ENCODE data around the gene PSMA7. TPM values are rescaled to one million over a fixed set of nuclear protein-coding genes. Genes with fewer than 3 reads are reported as not detected.

PSMA7 gene
- total RNA-seq, 1 donor from 2014 or later, result 233 TPM

DNA sequence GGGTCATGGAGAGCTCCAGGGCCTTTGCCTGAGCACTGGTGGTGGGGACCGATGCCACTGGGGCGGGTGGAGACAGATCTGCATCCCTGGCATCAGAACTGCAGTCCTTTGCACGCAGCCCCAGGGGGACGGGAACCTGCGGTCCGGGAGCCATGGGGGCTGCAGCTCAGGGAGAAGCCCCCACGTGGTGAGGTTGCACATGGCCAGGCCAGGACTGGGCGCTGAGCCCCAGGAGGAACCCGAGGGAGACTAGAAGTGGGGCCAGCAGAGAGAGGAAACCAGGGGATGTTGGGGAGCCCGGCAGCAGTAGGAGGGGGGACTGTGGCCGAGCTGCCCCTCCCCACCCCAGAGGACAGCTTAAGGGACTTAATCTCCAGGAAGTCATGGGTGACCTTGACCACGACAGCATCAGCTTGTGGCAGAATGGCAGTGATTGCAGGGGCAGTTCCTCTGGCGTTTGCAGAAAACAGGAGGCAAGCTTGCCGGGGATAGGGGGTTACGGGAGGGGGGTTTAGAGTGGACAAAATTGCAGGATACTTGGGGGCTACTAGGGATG, 38.9 kb downstream of the PSMA7 start:
- TF ChIP-seq, protein P1, sequence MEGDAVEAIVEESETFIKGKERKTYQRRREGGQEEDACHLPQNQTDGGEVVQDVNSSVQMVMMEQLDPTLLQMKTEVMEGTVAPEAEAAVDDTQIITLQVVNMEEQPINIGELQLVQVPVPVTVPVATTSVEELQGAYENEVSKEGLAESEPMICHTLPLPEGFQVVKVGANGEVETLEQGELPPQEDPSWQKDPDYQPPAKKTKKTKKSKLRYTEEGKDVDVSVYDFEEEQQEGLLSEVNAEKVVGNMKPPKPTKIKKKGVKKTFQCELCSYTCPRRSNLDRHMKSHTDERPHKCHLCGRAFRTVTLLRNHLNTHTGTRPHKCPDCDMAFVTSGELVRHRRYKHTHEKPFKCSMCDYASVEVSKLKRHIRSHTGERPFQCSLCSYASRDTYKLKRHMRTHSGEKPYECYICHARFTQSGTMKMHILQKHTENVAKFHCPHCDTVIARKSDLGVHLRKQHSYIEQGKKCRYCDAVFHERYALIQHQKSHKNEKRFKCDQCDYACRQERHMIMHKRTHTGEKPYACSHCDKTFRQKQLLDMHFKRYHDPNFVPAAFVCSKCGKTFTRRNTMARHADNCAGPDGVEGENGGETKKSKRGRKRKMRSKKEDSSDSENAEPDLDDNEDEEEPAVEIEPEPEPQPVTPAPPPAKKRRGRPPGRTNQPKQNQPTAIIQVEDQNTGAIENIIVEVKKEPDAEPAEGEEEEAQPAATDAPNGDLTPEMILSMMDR (IDR thresholded peaks at IDR 0.05; ENCODE audit: borderline replicate concordance), result no peak
- Histone ChIP-seq H3K36me3 (no peaks in the 10 kb centered on the region), H3K9me3 (replicated peaks) (peaks cover 61% of the 10 kb centered on the region), H3K27me3 (ENCODE audit: low read depth) (peaks cover 29% of the 10 kb centered on the region), H3K4me1 (no peaks in the 10 kb centered on the region), H3K4me3 (no peak overlapping the region), H3K27ac (replicated peaks) (no peak overlapping the region)
- DNase-seq, result no peak
- intact Hi-C loops (cut with micrococcal nuclease), result no loop called here

GRCh38 chr20:62103508-62104233, 39.5 kb downstream of the PSMA7 start:
- no peak overlapping the region for H3K4me3 ChIP-seq
- H3K36me3 ChIP-seq, result no peaks in the 10 kb centered on the region
- H3K4me1 ChIP-seq, result no peaks in the 10 kb centered on the region
- DNase-seq, result no peak
- intact Hi-C loops (cut with micrococcal nuclease), result no loop called here
- H3K27ac ChIP-seq (replicated peaks), result no peak overlapping the region
- peaks cover 55% of the 10 kb centered on the region for H3K9me3 ChIP-seq (replicated peaks)
- TF ChIP-seq, protein P1 (IDR thresholded peaks at IDR 0.05; ENCODE audit: borderline replicate concordance), result no peak
- H3K27me3 ChIP-seq (ENCODE audit: low read depth), result peaks cover 29% of the 10 kb centered on the region

DNA sequence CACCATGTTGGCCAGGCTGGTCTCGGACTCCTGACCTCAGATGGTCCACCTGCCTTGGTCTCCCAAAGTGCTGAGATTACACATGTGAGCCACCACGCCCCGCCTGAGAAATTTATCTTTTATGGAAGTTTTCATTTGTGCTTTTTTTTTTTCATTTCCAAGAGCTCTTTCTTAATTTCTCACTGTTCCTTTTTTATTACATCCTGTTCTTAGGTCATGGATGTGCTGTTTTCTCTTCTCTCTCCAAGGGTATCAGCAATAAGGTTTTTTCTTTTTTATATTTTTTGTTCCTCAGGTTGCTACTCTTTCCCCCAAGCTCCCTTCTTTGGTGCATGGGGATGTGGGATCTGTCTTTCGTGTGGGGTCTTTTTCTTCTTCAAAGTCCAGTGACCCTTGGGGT, 42.1 kb downstream of the PSMA7 start:
- TF ChIP-seq, protein P1 (IDR thresholded peaks at IDR 0.05; ENCODE audit: borderline replicate concordance), result no peak
- intact Hi-C loops (cut with micrococcal nuclease), result no loop called here
- peaks cover 35% of the 10 kb centered on the region for H3K27me3 ChIP-seq (ENCODE audit: low read depth)

GRCh38 chr20:62097881-62098407, 45.2 kb downstream of the PSMA7 start:
- TF ChIP-seq, protein P1 (IDR thresholded peaks at IDR 0.05; ENCODE audit: borderline replicate concordance), result no peak
- no peaks in the 10 kb centered on the region for H3K36me3 ChIP-seq
- H3K4me3 ChIP-seq, result no peak overlapping the region
- peaks cover 26% of the 10 kb centered on the region for H3K9me3 ChIP-seq (replicated peaks)
- H3K4me1 ChIP-seq, result no peaks in the 10 kb centered on the region
- intact Hi-C loops (cut with micrococcal nuclease), result no loop called here
- H3K27me3 ChIP-seq (ENCODE audit: low read depth), result peaks cover 16% of the 10 kb centered on the region
- H3K27ac ChIP-seq (replicated peaks), result no peak overlapping the region
- no peak for DNase-seq

More for the DNA sequence above, 42.1 kb downstream of the PSMA7 start:
- H3K9me3 ChIP-seq (replicated peaks), result peaks cover 29% of the 10 kb centered on the region
- no peaks in the 10 kb centered on the region for H3K36me3 ChIP-seq
- no peak overlapping the region for H3K4me3 ChIP-seq
- DNase-seq, result no peak
- no peaks in the 10 kb centered on the region for H3K4me1 ChIP-seq
- no peak overlapping the region for H3K27ac ChIP-seq (replicated peaks)

DNA sequence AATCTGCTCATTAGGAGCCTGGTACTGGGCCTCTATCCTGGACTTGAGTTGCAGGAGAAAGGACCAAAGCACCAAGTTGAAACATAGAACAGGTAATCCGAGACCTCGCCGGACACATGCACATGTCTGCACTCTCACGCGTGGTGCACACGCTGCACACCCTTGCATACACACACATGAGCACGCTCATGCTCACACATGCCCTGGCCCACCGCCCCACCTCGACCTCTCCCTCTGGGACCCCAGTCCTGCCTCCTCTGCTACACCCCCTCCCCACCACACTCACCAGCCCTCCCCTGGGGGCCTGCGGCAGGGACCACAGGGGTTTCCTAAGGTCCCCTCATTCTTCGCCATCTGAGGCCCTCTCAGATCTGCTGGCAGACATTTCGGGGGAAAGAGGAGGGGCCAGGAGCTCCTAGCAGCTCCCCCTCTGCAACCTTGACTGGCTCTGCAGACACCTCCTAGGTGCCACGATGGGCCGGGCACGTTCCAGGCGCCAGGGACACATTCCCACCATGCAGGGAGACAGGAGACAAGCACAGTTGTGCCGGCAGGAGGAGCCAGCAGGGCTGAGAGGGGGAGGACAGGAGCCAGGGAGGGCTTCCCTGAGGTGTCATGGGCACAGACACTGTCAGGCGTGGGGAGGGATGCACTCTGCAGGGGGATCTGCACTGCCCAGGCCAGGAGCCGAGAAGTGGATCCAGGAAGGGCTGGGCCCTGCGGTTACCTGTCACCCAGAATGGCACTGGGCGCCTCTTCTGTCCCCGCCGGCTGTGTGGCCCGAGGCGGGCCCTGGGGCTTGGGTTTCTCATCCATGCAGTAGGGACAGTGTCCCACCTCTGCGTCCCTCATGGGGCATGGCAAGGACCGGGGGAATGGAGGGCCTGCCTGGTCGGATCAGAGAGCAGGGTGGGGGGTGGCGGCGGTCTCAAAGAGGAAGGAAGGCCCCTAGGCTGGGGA, 46.5 kb downstream of the PSMA7 start:
- Histone ChIP-seq H3K27me3 (ENCODE audit: low read depth) (peaks cover 12% of the 10 kb centered on the region), H3K9me3 (replicated peaks) (peaks cover 19% of the 10 kb centered on the region), H3K4me1 (no peaks in the 10 kb centered on the region), H3K36me3 (no peaks in the 10 kb centered on the region), H3K27ac (replicated peaks) (no peak overlapping the region), H3K4me3 (no peak overlapping the region)
- TF ChIP-seq, protein P1 (IDR thresholded peaks at IDR 0.05; ENCODE audit: borderline replicate concordance), result no peak
- no peak for DNase-seq
- intact Hi-C loops (cut with micrococcal nuclease), result no loop called here
